ENCODE results near the gene DMRTA2. TPM values are rescaled to one million over a fixed set of nuclear protein-coding genes. Genes with fewer than 3 reads are reported as not detected.
A peak's percentile ranks its signal among the peaks of the same experiment; 100 is the strongest.

DMRTA2 gene
- total and polyA plus RNA-seq, 2 donors (not counting 3 experiments of a cell fraction or from before 2014, with no cell fraction given), result not detected

GRCh38 chr1:50369008-50369634 lies 54.1 kb downstream of the DMRTA2 start:
- H4K20me1 ChIP-seq (replicated peaks; ENCODE audit: control insufficient read depth, extremely low read depth, insufficient read depth, low read length), result no peaks in the 10 kb centered on the region
- POLR2A ChIA-PET, result no interaction called here
- no peaks in the 10 kb centered on the region for H3K9me3 ChIP-seq (replicated peaks; ENCODE audit: control insufficient read depth, insufficient read depth, low read length)
- TF ChIP-seq CTCF (IDR thresholded peaks at IDR 0.05; ENCODE audit: extremely low read depth in 1 of 2, insufficient read depth in 1 of 2, low read depth in 1 of 2, low read length in 2 of 2) (no peak), GATA2 (IDR thresholded peaks at IDR 0.05; ENCODE audit: insufficient read depth, insufficient read length, low read depth, low read length) (no peak), POLR2AphosphoS5 (IDR thresholded peaks at IDR 0.05; ENCODE audit: insufficient read depth, low read depth, low read length) (no peak)
- no peaks in the 10 kb centered on the region for H3K9me1 ChIP-seq (replicated peaks; ENCODE audit: control insufficient read depth, extremely low read depth, insufficient read depth, low read length)
- CTCF ChIA-PET, result interaction anchor here (0.6 to 8.5 kb wide), 11 partner anchors 118 to 366 kb away, joined by 3 to 170 read pairs (median 5); no protein-coding TSS in a partner anchor
- H3K79me2 ChIP-seq (ENCODE audit: control insufficient read depth, insufficient read depth, low read length), result no peaks in the 10 kb centered on the region
- no peak for DNase-seq (ENCODE audit: low read depth, low spot score)
- FAIRE-seq, result peak; percentile 12
- H3K4me1 ChIP-seq (ENCODE audit: control insufficient read depth, extremely low read depth, insufficient read depth, low read length), result no peaks in the 10 kb centered on the region
- dilution Hi-C loops (cut with MboI; ENCODE audit: extremely low pct_ligation_motif_present, low sequenced_read_pairs), result no loop called here
- BruUV-seq (replicated peaks), result no TSS peak
- no peak overlapping the region for H2AFZ ChIP-seq (ENCODE audit: low read depth, low read length)
- no peak overlapping the region for H3K4me3 ChIP-seq (replicated peaks in 1 of 3; ENCODE audit: insufficient read depth in 1 of 3, low read depth in 1 of 3, low read length in 3 of 3)
- no peak overlapping the region for H3K27ac ChIP-seq (ENCODE audit: insufficient read depth, low read depth, low read length)
- H3K4me2 ChIP-seq (ENCODE audit: insufficient read depth, low read length), result no peak overlapping the region
- intact Hi-C loops (cut with micrococcal nuclease), result loop anchor here (2.0 to 10.0 kb wide), 2 partner anchors 686 to 820 kb away; no protein-coding TSS in a partner anchor
- H3K27me3 ChIP-seq (ENCODE audit: control insufficient read depth in 2 of 2, insufficient read depth in 2 of 2, low read length in 2 of 2), result peaks cover 11 to 18% of the 10 kb centered on the region in 2 experiments
- H3K9ac ChIP-seq (replicated peaks; ENCODE audit: extremely low read depth, insufficient read depth, low read length), result no peak overlapping the region
- H3K36me3 ChIP-seq (ENCODE audit: control insufficient read depth in 2 of 2, extremely low read depth in 1 of 2, insufficient read depth in 2 of 2, low read length in 2 of 2), result no peaks in the 10 kb centered on the region

Data from endothelial cell of umbilical vein (primary cell).